Kidney capillary endothelial cell (primary cell): ENCODE data around the gene WDR64.

Experiments
- DNase-seq: peaks from one replicate; pipeline ENCODE4 v3.0.0-alpha.2; 2018; ENCODE audit warnings: low spot score

The WDR64 gene

DNA sequence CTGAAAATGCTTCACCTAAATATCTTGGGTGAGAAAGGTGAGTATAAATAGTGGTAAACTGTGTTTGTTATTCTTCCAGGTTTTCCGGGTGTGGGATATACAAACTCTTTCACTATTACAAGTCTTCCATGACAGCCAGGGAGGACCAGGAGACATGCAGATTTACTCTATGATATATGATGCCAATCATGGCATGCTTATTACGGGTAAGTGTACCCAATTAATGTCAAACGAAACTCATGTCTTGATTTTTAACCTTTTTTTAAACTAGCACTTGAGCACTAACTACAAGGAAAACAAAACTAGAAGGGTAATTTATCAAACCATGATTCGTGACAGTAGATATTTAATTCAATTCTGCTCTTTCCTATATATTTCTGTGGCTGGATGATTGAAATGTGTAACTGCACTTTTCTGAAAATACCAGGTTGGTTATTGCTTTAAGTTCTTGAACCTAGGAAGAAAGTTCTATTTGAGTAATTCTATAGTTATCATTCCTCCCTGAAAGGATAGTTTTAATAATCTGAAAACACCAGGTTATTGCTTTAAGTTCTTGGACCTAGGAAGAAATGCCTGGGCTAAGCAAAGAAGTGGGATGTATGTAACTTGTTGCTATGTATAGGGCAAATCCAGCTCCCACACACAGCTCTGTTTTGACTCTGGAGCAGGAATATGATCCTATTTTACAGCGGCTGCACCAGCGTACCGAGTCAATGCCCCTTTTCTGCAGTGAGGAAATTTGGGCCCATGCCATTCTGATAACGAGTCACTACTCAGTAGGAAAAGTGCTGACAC lies 86.4 kb downstream of the WDR64 start:
- DNase-seq = no peak

DNA sequence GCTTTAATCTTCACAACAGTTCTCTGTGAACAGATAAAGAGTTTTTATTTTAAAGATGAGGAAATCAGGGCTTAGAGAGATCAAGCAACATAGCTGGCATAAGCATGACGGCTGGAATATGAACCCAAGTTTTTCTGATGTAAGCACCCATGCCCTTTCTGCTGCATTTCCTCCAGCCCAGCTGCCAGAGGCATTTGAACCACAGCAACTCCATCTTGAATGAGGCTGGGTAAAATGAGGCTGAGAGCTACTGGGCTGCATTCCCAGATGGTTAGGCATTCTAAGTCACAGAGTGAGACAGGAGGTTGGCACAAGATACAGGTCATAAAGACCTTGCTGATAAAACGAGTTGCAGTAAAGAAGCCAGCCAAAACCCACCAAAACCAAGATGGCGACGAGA lies 90.0 kb downstream of the WDR64 start:
- DNase-seq = no peak

DNA sequence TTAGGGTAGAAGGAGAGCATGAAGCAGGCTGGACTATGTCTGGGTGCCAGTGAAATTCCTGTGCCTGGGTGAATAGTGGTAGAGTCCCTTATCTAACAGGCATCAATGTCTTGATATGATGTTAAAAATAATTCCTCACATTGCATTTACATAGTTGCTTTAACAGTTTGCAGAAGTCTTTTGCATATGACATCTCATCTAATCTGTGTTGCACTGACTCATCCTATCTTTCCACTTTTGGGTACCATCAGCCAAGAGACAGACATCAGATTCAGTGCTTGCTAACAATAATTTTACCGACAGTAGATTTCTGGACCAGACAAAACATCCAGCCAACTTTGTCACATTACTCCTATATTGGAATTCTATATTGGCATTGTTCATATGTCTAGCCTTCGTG lies 92.5 kb downstream of the WDR64 start:
- DNase-seq = no peak

DNA sequence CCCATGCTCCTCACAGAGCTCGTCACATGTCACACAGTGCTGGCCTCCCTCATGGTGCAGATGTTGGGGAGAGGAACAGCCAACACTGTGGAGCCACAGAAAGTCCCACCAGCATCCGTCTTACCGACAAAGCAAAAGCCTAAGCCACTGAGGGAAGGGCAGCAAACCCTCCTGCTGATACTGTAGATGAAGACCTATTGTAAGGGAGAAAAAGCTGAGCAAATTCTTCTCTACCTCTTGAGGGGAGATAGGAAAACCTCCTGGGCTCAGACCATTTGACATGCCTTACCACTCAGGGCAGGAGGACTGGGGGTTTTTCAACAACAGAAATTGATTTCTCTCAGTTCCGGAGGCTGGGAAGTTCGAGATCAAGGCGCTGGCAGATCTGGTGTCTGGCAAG lies 95.9 kb downstream of the WDR64 start:
- no peak for DNase-seq

DNA sequence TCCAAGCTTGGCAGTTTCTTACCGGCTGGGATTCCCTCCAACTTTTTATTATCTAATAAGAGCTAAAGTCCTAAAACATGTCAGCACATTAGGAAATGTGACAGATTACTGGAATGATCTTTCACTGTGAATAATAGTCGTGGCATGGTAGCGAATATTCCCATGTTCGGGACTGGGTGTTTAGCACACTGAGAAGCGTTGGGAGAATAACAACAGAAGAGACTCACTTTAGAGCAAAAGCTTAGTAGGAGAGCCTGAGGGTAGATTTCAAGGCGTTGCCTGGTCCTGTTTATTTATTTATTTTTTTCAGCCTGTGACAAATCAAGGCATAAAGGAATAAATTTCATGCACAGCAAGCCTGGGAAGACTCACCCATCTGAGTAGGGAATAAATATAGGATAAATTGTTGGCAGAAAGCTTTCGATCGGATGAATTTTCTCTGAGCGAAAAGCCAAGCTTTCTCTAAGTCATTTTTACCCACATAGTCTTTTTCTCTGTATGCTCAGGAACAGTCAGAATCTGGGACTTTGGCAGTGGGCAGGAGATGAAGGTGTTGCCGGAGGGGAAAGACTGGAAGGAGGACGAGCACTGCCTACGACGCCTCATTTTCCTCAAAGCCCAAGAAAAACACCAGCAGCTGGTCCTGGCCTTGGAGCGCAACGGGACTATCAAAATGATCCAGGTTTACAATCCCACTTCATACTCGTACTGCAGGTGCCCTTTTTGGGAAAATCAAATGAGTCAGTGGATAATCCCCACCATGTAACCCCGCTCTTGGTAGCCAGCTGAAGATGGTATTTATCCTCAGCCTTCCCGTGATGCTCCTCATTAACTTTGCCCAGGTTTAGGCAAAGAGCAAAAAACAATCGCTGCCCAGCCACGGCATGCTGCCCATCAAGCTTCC lies 97.2 kb downstream of the WDR64 start:
- no peak for DNase-seq

DNA sequence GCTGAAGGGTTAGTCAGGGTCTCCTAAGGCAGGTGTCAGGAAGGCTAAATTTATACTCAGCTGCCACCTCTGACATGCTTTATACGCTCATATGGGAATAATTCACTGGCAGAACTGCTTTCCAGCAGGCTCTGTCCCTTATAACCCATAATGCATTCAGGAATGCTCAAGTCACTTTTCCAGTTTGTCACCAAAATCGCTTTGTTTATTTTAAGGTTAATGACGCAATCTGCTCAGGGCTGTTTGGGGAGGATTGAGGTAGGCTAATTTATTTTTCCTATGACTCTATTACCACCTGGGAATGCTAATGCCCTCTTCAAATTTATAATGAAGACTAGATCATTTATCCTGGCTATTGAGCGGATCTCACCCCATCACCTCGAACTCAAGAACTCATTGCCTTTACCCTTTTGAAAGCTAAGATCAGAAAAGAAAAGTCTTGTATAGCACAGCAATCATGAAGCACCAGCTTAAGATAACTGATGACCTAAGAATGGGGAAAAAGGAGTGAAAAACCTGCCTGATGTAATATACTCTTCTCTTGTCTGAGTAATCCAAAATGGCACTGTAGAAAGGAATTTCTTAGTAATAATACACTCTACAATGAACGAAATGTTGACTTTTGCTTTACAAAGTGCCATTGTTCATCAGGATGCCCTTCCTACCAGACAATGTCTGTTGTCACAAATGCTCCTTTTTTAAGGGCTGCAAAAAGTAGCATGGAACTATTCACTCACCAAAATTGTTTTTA lies 98.0 kb downstream of the WDR64 start:
- no peak for DNase-seq

DNA sequence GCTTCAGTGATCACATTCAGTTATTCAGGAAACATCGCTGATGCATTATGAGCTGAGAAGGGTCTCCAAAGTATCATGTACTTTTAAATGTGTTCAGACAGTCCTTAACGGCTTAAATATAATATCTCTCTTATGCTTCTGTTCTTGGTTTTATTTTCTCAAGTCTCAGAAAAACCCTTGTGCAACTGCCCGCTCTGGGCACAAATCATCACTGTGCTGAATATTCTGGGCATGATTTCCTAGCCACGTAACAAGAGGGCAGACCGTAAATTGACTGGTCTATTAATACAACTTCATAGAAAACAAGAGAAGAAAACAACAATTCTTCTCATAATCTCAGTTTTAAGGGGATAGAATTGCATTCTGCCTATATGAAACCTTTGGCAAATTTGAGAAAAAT lies 99.4 kb downstream of the WDR64 start:
- DNase-seq = no peak

DNA sequence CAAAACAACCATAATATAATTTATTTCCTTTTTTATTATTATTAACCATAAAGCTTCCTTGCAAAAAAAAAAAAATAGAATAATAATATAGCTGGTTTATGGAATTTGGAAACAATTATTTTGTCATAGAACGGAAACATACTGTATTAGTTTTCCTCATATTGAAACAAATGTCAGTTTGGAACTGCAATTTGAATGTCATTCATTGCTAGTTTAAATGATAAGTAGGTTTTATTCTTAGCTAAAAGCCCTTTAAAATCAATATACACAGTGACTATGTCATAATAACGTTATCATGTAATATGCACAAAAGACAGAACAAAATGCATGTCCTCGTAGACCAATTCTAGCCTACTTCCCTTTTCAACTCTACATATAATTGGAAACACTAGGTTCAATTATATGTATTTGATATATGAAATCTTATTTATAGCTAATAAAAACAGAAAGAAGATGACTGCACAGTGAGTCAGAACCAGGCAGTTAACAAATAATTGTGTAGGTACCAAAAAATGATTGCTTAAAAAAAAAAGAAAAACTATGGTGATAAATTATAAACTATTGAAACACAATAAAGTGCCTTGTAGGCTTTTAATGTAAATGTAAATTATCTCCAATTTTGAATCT lies 110.7 kb downstream of the WDR64 start:
- DNase-seq = no peak

DNA sequence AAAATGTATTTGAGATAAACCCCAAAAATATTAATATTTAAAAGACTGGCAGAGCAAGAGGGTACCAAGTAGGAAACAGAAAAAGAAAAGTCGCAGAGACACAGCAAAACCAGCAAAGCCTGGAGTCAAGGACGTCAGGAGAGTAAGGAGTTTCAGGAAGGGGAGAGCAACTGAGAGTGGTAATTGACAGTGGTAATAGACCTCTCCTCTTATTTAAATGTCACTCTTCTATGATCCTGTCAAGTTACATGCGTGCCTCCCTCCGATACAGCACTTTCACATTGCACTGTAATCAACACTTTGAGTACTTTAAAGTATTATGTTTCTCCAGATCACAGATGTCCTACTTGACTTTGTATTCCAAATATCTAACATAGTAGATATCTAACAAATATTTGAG lies 113.3 kb downstream of the WDR64 start:
- no peak for DNase-seq

DNA sequence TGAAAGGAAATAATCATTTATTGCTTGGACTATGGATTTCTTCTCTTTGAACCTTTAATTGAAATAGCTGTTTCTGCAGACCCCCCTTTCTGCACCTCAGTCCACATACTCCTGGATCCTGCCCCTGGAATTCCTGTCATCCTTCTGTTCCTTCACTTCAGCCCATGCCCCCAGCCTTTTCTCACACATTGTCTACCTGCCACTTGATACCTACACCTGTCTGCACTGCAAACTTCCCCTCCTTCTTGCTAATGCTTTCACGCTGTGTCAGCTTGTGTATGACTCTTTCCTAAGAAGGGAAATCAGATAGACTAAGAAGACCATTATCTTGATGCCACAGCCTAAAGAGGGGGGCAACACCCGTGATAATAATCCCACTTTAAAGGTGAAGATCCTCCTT lies 115.7 kb downstream of the WDR64 start:
- DNase-seq = no peak

DNA sequence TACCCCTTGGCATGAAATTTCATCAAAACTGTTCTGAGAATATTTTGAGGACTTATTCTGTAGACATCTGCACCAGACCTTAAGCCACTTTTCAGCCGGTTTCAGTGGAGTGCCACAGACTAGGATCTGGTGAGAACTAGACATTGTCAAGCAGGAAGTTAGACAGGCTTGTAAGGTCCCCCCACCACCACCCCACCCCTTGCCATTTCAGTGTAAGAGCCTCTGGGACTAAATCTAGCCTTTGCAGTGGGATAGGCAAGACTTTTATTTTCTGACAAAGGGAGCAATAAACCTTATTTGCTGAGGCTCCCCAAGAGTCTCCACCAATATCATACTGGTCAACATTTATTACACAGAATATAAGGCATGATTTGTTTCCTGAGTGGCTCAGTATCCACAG lies 118.0 kb downstream of the WDR64 start:
- no peak for DNase-seq

DNA sequence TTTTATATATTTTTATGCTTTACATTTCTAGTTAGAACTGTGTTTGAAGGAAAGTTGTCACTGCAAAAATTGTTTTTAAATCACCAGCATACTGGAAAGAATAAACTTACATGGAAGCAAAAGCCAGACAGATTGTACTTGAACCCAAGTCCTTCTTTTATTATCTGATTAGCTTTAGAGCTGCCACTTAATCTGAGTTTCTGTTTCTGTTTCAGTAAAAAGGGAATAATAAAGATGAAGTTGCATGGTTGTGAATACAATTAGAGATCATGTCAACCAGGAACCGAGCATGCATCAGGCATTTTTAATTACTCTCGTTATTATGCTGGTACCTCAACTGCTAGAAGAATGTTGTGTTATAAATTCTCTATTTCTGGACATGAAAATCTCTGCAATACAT lies 119.0 kb downstream of the WDR64 start:
- DNase-seq = no peak

DNA sequence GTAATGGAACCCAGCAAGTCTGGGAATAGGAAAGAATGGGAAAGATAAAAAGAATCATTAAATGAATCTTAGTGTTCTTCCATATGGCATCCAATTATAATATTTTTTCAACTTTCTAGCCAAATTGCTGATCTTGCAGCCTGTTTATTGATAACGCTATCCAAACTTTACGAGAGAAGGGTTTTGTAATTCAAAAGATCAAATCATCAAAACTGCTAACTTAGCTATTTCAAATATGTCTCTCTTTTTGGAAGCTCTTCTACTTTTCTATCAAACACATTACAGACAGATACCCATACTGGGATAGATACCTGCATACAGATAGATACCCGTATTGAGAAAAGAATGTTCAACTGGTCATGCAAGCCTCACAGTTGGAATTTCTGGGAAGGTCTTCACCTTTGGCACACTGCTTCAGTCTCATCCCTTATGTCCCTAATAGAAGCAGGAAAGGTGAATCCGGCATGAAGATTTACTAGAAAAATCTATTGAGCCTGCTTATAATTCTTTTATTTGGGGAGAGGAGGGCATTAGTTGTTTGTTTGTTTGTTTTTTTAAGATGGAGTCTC lies 120.9 kb downstream of the WDR64 start:
- DNase-seq = no peak

DNA sequence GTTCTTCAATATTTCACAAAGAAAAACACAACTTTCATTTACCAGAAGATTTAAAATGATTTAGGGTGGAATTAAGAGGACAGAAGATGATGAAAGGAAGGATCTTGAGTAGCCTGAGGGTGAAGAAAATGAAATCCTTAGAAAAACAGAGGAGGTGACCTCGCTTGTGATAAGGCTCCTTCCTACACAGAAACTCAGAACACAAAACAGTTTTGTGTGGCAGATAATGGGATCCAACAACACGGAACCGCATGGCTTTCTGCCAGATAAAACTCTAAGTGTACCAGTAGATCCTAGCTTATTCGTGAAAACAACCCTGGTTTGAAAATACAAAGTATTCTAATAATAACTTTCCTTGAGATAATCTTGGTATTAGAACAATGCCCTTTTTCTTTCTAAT lies 121.9 kb downstream of the WDR64 start:
- no peak for DNase-seq

DNA sequence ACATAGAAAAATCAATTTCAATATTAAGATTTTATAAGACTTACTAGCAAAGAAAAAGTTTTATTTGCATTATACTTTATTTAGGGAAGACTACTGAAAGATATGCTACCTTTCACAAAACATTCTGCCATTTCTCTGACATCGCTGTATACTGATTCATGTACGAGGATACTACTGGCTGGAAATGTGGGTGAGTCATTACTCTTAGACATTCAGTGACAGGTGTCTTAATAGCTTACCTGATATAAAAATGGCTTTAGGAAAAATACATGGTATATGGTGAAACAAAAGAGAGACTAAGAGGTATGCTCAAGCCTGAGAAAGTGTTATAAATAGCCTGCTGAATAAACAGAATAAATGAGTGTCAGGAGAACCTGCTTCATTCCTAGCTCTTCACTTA lies 122.9 kb downstream of the WDR64 start:
- no peak for DNase-seq

DNA sequence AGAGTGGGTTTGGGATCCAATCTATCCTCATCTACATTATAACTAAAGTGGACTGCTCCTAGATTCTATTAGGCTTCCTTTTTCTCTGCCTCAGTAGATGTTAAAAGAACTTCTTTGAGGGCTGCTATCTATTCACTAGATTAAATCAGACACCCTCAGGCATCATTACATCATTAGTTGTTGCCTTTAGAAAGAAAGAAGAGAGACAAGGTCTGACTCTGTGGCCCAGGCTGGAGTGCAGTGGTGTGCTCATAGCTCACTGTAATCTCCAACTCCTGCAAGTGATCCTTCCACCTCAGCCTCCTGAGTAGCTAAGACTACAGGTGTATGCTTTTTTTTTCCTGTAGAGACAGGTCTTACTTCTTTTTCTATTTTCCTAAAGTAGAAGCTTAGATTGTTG lies 124.8 kb downstream of the WDR64 start:
- DNase-seq = no peak

DNA sequence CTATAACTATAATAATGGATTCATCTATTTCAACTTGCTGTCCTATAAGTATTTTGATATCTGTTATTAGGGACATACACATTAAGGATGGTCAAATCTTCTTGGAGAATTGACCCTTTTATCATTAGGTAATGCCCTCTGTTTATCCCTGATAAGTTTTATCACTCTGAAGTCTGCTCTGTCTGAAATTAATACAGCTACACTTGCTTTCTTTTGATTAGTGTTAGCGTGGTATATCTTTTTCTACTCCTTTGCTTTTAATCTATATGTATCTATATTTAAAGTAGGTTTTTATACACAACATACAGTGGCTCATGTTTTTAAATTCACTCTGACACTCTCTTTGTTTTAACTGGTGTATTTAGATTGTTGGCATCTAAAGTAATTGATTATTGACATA lies 126.0 kb downstream of the WDR64 start:
- no peak for DNase-seq

DNA sequence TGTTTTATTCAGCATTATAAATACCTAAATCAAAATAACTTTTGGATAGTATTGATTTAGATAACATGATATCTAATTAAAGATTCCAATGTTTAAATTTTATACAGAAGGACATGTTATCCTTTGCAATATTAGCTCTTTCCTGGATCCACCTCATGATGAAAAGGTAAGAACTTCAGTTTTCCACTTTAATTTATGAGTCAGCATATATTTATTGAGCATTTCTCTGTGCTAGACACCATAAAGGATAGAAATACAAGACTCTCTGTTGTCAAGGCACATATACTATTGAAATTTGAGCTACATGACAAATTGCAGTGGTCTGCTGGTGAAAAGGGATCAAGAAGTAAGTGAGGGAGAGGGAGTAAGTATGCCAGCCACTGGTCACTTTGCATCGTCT lies 127.8 kb downstream of the WDR64 start:
- DNase-seq = no peak

DNA sequence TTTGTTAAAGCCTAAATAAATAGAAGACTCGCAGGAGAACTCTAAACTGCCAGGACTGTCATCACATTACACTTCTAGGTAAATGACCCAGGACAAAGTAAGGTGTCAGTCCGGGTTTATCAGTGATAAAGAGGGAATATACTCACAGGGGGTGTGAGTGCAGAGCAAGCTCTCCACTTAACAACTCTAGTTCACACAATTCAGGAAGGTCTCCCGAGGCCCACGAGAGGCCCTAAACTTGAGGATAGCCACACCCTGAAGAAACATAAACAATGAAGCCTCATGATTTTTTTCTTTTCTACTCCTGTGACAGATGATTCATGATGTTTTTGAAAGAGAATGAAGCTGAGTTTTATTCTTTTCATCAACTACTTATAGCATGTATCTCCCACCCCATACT lies 130.3 kb downstream of the WDR64 start:
- no peak for DNase-seq

DNA sequence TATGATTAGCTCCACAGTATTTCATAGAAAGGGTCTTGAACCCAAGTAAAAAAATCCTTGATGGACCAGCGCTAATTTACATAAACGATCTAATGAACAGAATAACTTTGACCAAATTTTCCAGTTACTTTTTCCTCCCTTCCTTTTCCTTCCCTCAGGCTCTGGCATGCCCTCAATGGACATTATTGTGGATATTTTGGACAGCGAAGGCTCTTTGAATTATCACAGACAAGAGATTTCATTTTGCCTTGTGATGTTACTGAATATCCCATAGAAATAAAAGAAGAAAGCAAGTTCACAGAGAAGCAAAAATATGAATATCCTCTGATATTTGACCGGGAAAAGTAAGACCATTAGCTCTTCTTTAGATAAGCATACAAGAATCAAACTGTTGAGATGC lies 135.6 kb downstream of the WDR64 start:
- no peak for DNase-seq

DNA sequence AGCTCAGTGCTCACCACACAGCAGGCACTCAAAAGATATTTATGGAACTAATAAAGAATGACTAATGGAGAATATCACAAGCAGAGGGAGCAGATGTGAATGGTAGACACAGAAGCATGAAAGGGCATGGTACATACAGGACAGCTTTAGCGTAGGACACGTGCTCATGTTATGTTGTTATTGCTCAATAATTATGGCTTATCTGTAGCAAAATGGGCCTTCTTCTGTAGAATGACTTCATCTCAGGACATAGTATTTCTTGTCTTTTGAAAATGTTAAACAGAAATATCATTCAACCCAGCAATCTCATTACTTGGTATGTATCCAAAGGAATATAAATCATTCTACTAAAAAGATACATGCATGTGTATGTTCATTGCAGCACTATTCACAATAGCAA lies 137.0 kb downstream of the WDR64 start:
- DNase-seq = no peak

DNA sequence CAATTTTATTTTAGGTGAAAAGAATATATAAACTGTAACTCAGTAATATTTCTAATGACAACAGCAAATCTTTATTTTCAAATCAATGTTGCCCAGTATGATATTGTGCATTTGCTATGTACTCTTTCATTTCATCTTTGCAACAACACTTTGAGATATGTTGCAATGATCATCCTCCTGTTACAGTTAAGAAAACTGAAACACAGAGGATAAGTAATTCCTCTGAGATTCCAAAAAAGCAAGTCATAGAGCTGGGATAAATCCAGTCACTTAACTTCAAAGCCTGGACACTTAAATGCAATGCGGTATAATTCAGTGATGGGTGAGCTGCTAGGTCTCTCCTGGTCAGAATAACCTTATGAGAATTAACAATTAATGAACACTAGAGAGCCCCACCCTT lies 147.3 kb downstream of the WDR64 start:
- DNase-seq = no peak
